Breast epithelium (tissue), 4 donors: ENCODE data around the gene SORL1. TPM values are rescaled to one million over a fixed set of nuclear protein-coding genes. Genes with fewer than 3 reads are reported as not detected.

ENCODE experiments used
- DNase-seq, 2 donors: peaks; one replicate each; pipeline ENCODE4 v3.0.0-alpha.2; 2019; ENCODE audit warnings: low spot score in 2 of 2
- H3K27ac ChIP-seq, 2 donors: fragments of 200-600 bp; sonication (generic) in 1 of 2; one replicate each; pipeline ENCODE4 v1.5.1; 2016 to 2019; ENCODE audit warnings: mild to moderate bottlenecking in 1 of 2
- H3K27me3 ChIP-seq, 2 donors: fragments of 200-600 bp; sonication (generic) in 1 of 2; one replicate each; pipeline versions ENCODE4 v1.5.1 to v1.6.0; 2017 to 2019; ENCODE audit warnings: control low read depth in 1 of 2, mild to moderate bottlenecking in 1 of 2
- H3K36me3 ChIP-seq: fragments of 200-600 bp; one replicate; pipeline ENCODE4 v1.5.1; 2019
- H3K4me1 ChIP-seq, 2 donors: fragments of 200-600 bp; sonication (generic); one replicate each; pipeline ENCODE4 v1.5.1; 2016 to 2019; ENCODE audit warnings: control low read depth in 1 of 2
- H3K4me3 ChIP-seq, 3 donors: fragments of 200-600 bp; sonication (generic); 1 replicate in 2 of 3; 2 replicates in 1 of 3; pipeline ENCODE4 v1.5.1; 2016 to 2019; ENCODE audit warnings: mild to moderate bottlenecking in 3 of 3, moderate library complexity in 2 of 3
- H3K9me3 ChIP-seq, 2 donors: fragments of 200-600 bp; sonication (generic) in 1 of 2; one replicate each; pipeline ENCODE4 v1.5.1; 2016 to 2019; ENCODE audit warnings: control low read depth in 1 of 2
- CTCF ChIP-seq, 3 donors: fragments of 450-650 bp; IDR thresholded peaks; one replicate each; pipeline ENCODE4 v1.5.1; 2016 to 2017; ENCODE audit warnings: antibody characterized with exemption in 3 of 3, mild to moderate bottlenecking in 3 of 3, moderate library complexity in 3 of 3
- POLR2A ChIP-seq: fragments of 450-650 bp; IDR thresholded peaks from one replicate; pipeline ENCODE4 v1.6.1; 2016; ENCODE audit warnings: antibody characterized with exemption, mild to moderate bottlenecking, moderate library complexity
- POLR2AphosphoS5 ChIP-seq, 3 donors: sonication (generic); formaldehyde crosslinking; IDR thresholded peaks; one replicate each; pipeline ENCODE4 v1.6.1; 2017; ENCODE audit warnings: antibody characterized with exemption in 3 of 3
- intact Hi-C: fragments of 100-400 bp; cut with DNase I; formaldehyde crosslinking; loops from one replicate; pipeline ENCODE4 v1.15.1; 2023; ENCODE audit warnings: low total_unique reads
- total RNA-seq, 3 donors: library from RNA; depleted of rRNA; stranded (reverse); fragments of >200 nt; gene quantifications; one replicate each; pipeline ENCODE4 v1.1.0, GENCODE V29; 2016

Gene SORL1
- total RNA-seq, 3 donors from 2014 or later = 3.5 to 64.0 (median 50.8) TPM

GRCh38 chr11:121412000-121412587 is 40.0 kb upstream of the SORL1 start:
- H3K36me3 ChIP-seq = no peaks in the 10 kb centered on the region
- H3K27me3 ChIP-seq = no peaks in the 10 kb centered on the region
- DNase-seq = no peak
- no peak for TF ChIP-seq POLR2AphosphoS5 (IDR thresholded peaks at IDR 0.05)
- TF ChIP-seq POLR2A = no peak
- no peak for TF ChIP-seq CTCF (IDR thresholded peaks at IDR 0.05)
- intact Hi-C loops = no loop called here
- no peak overlapping the region for H3K4me3 ChIP-seq
- no peak overlapping the region for H3K27ac ChIP-seq
- H3K9me3 ChIP-seq = no peaks in the 10 kb centered on the region
- no peaks in the 10 kb centered on the region for H3K4me1 ChIP-seq

DNA sequence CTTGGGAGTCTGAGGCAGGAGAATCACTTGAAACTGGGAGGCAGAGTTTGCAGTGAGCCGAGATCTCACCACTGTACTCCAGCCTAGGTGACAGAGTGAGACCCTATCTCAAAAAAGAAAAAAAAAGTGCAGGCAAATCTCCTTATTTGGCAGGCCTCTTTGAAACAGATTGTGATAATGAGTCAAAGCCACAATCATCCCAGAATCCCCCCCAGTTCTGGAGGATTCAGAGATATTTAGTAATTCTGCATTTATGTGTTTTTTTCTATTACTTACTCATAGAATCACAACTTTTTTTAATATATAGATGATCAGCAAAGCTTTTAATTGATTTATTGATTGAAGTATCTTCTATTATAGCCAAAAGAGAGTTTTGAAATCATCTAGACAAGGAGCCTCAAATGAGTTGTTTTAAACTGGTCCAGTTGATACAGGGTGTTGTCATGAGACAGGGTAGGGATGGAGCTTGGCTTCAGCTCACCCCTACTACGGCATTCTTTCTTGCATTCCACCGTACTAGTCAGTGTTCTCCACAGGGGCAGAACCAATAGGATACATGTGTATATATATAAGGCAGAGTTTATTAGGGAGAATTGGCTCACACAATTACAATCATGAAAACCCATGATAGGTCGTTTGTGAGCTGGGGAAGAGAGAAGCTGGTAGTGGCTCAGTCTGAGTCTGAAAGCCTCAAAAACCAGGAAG is 39.3 kb upstream of the SORL1 start:
- Histone ChIP-seq H3K27me3 (no peaks in the 10 kb centered on the region), H3K4me3 (no peak overlapping the region), H3K27ac (no peak overlapping the region), H3K36me3 (no peaks in the 10 kb centered on the region), H3K4me1 (no peaks in the 10 kb centered on the region), H3K9me3 (no peaks in the 10 kb centered on the region)
- no peak for TF ChIP-seq POLR2A
- no peak for DNase-seq
- intact Hi-C loops = no loop called here

DNA sequence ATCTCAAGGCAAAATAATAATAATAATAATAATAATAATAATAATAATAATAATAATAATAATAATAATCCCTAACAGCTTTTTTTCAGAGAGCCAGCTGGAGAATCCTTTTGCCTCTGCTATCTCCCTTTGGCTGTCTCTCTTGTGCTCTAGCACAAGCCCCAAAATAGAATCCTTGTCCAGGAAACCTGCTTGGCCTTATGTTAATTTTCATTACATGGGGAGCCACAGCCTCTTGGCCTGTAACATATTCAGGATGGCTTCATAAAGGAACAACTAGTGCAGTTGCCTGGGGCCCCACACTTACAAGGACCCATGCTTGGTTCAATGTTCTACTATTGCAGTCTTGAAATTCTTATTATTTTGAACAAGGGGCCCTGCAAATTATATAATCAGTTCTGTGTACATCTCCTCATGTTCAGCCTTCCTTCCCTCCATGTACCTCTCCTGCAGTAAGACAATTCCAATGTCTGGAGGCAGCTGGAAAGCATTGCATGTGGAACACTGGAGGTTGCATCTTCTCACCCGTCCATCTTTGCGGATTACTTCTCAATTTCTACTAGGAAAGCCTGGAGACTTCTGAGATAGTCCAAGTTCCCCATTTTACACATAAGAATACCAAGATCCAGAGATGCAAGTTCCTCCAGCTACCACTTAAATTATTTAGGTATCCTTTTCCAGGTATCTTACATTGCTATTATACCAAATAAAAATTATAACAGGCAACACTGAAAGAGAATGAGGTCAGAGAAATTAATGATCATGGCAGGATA is 37.8 kb upstream of the SORL1 start:
- no peak for DNase-seq
- no peak overlapping the region for H3K4me3 ChIP-seq
- H3K27ac ChIP-seq = no peak overlapping the region
- H3K4me1 ChIP-seq = no peaks in the 10 kb centered on the region
- intact Hi-C loops = no loop called here
- H3K9me3 ChIP-seq = no peaks in the 10 kb centered on the region
- H3K27me3 ChIP-seq = no peaks in the 10 kb centered on the region
- H3K36me3 ChIP-seq = no peaks in the 10 kb centered on the region
- no peak for TF ChIP-seq POLR2A
- no peak for TF ChIP-seq CTCF (IDR thresholded peaks at IDR 0.05)
- no peak for TF ChIP-seq POLR2AphosphoS5 (IDR thresholded peaks at IDR 0.05)

- no peak overlapping the region for H3K27ac ChIP-seq
- H3K9me3 ChIP-seq = no peaks in the 10 kb centered on the region
- no peaks in the 10 kb centered on the region for H3K36me3 ChIP-seq
- H3K4me1 ChIP-seq = no peaks in the 10 kb centered on the region
- no peak overlapping the region for H3K4me3 ChIP-seq
- TF ChIP-seq POLR2AphosphoS5 (IDR thresholded peaks at IDR 0.05) = no peak
- no peak for TF ChIP-seq CTCF (IDR thresholded peaks at IDR 0.05)
- no peak for TF ChIP-seq POLR2A
- intact Hi-C loops = no loop called here
- H3K27me3 ChIP-seq = no peaks in the 10 kb centered on the region
- no peak for DNase-seq
These were observed 36.3 kb upstream of the SORL1 start for GRCh38 chr11:121415856-121416255.

- TF ChIP-seq CTCF (IDR thresholded peaks at IDR 0.05) = no peak
- TF ChIP-seq POLR2AphosphoS5 (IDR thresholded peaks at IDR 0.05) = peak; percentile 33 to 69 (median 57)
- Histone ChIP-seq H3K4me1 (no peaks in the 10 kb centered on the region), H3K27ac (peak overlapping the region; percentile 4 to 83), H3K27me3 (no peaks in the 10 kb centered on the region), H3K36me3 (no peaks in the 10 kb centered on the region), H3K4me3 (no peak overlapping the region), H3K9me3 (no peaks in the 10 kb centered on the region)
- intact Hi-C loops = no loop called here
- peak; percentile 77 to 82 for DNase-seq
These were observed 35.0 kb upstream of the SORL1 start for GRCh38 chr11:121417055-121417551.
